Left renal cortex interstitium (tissue), 4 donors: ENCODE measurements around the gene SPATA46. TPM values are rescaled to one million over a fixed set of nuclear protein-coding genes. Genes with fewer than 3 reads are reported as not detected.

ENCODE experiments used
- DNase-seq, 4 donors: peaks; one replicate each; pipeline ENCODE4 v3.0.0-alpha.2; 2013; ENCODE audit warnings: low read depth in 4 of 4, low spot score in 2 of 4, missing footprints in 1 of 4
- polyA plus RNA-seq, 4 donors: library from polyadenylated mRNA; unstranded; fragments of 120-200 nt; gene quantifications; one replicate each; pipeline ENCODE4 v1.2.1, GENCODE V29; 2013; ENCODE audit not compliant: insufficient read length in 4 of 4

Gene SPATA46
- polyA plus RNA-seq, 4 donors = 0.37 to 5.3 (median 1.8) TPM

- no peak for DNase-seq
Observed at GRCh38 chr1:162375463-162375862, 1.2 kb downstream of the SPATA46 start.

GRCh38 chr1:162374406-162374805 is 2.2 kb downstream of the SPATA46 start:
- no peak for DNase-seq

DNA sequence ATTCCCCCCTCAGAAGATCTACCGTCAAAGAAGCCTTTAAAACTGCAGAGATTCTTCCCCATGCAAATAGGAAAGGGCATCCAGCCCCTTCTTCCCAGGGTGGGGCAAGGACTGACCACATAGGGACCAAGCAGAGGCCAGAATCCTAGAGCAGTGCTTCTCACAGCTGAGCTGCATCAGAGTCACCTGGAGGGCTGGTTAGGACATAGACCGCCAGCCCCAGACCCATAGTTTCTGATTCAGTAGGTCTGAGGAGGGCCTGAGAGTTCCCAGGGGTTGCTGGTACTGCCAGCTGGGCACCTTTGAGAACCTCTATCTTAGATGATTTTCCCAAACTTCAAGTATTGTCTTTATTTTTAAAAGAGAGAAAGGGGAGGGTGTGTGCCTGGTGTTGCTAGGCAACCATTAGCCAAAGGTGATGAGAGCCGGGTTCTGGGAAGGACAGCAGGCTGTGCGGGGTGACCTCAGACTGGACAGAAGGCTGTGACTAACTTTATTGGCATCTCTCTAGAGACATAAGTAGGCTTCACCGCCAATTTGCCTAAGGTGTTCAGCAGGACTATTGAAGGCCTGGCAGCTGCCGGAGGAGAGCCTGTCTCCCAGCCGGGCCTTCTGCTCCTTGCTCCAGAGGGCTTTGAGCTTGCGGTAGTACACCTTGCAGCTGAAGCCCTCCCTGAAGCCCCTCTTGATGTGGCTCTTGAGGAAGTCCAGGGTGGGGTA is 3.0 kb downstream of the SPATA46 start:
- DNase-seq = no peak

DNA sequence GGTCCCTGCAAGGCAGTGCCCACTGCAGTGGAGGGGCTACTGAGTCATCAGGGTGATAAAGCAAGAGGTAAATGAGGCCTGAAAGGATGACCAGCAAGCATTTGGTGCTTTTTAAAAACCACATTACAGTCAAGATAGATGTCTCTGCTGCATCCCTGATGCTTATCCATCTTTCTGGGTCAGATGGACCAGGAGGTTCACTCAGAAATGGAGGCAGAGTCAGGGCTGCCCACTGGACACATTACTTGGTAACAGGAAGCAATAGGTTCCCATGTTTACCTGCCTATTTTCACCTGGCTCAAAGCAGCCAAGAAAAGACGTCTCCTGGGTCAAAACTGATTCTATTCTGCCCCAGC is 3.6 kb downstream of the SPATA46 start:
- no peak for DNase-seq

- no peak for DNase-seq
Observed at GRCh38 chr1:162372159-162373071, 4.2 kb downstream of the SPATA46 start.

DNA sequence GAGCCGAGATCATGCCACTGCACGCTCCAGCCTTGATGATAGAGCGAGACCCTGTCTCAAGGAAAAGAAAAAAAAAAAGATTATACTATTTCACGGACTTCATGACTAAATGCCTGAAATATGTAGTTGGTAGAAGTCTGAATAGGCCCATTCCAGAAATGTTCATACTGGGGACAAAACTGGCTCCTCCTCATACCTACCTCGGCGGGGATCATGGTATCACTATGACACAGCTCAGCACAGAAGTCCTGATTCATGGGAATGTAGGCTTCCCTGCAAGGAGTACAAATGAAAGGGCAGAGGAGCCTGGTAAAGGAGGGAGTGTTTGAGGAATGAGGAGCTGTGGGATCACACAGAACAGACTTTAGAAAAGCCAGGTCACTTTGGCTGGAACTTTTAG is 5.0 kb downstream of the SPATA46 start:
- no peak for DNase-seq

GRCh38 chr1:162370721-162371120 is 5.9 kb downstream of the SPATA46 start:
- no peak for DNase-seq

DNA sequence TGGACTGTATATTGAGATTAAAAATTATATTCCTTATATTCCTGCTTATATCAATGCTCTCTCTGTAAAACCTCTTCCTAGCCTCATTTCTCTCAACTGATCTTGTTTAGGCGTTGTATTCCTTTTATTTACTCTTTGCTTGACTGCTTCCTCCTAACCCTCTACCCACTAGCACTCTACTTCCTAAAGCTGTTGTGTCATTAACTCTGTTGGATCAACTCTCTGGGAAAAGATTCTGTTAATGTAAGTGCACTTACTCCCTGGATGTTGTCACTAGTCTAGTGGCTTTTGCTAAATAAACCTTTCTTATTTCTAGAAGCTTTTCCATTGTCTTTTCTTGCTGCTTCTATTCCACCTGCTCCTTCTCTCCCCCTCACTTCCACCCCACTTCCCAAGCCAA is 6.5 kb downstream of the SPATA46 start:
- no peak for DNase-seq

GRCh38 chr1:162369571-162369970 is 7.1 kb downstream of the SPATA46 start:
- DNase-seq = no peak

DNA sequence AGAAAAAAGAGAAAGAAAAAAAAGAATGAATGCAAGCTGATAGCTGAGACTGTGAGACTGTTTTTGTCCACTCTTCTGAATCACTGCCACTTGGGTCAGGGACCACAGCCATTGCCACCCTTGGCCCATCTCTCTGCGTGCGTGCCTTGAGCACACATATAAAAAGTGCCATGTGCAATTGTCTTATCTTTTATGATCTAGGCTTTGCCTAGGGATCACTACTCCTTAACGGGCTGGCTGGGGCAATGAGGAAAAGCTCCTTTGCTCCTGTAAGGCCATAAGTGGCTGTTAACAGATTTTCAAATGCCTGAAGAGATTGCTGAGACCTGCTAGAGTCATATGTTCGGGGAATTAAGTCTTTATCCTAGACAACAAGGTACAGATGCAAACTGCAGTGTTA is 8.2 kb downstream of the SPATA46 start:
- no peak for DNase-seq

- DNase-seq = no peak
Observed at GRCh38 chr1:162367772-162368171, 8.9 kb downstream of the SPATA46 start.

GRCh38 chr1:162367073-162367472 is 9.6 kb downstream of the SPATA46 start:
- no peak for DNase-seq

DNA sequence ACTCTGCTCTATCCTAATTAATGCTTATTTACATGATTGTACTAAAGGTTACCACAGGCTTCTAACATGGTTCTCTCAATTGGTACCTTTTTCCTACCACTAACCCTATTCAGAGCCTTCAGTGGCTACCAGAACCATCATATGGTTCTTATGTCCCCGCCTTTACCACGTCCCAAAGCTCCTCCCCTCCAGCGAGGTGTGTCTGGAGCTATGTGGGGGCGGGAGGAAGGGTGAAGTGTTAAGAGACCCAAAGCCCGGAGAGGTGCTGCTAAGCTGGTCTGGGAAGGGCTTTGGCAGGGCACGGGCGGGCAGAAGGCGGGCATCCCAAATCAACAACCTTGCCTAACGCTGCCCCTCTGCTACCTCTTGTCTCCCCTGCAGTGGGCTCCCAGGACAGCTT is 10.0 kb downstream of the SPATA46 start:
- no peak for DNase-seq

GRCh38 chr1:162366149-162366548 is 10.5 kb downstream of the SPATA46 start:
- DNase-seq = no peak

DNA sequence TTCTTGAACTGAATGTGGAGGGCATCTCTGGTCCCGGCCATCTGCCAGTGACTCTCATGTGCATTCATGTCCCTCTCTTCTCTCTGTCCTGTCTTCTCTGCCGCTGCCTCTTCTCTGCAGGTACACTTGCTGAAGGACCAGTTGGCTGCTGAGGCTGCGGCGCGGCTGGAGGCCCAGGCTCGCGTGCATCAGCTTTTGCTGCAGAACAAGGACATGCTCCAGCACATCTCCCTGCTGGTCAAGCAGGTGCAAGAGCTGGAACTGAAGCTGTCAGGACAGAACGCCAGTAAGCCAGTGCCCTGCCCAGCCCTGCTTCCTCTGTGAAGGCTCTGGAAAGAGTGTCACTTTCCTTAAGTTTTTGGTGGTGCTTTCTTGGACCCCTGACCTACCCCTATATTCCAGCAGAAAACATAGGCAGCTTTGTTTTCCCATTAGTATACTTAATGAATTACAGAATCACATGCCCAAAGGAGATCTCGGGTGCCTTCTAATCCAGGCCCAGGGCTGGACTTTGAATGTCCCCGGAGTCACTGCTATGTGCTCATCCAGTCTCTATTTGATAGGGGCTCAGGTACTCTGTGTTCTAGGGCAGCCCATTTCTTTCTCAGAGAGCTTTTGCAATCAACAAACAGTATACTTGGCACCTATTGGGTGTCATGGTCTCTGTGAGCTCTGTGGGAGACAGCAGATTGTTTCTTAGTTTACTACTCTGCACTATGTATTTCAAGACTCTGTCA is 11.2 kb downstream of the SPATA46 start:
- DNase-seq = no peak

GRCh38 chr1:162364498-162364897 is 12.2 kb downstream of the SPATA46 start:
- no peak for DNase-seq

DNA sequence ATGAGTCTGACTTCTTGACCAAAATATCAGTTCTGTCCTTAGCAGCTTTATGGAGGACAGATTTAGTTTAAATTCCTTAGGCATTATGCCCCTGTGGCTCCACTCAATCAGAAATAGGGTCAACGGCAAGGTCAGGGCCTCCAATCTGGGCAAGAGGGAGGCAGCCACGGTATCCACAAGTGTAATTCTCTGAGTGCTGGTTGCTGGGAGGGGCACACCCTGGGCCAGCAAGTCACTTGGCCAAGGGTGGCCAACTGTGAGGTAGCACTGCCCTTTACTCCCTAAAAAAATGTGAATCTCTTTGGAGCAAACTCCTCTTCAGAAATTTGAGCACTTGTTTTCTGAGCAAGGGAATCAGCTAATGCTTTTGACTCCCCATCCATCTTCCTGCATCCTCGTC is 12.8 kb downstream of the SPATA46 start:
- DNase-seq = no peak

DNA sequence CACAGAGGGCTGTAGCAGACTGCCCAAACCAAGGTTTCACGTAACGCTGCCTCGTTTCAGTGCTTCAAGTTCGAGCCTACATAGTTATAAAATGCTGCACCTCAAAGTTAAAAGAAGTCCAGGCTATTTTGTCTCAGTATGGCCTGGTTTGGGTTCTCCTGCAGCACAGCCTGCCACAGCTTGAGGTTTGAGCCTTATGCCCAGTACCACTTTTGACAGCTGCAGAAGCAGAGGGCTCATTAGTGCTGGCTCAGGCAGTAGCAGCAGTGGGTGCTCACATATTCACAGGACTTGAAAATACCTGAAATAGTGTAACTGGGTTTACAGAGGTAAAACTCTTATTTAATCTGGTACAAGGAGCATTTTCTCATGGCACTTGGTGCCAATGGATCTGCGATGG is 15.3 kb downstream of the SPATA46 start:
- no peak for DNase-seq

DNA sequence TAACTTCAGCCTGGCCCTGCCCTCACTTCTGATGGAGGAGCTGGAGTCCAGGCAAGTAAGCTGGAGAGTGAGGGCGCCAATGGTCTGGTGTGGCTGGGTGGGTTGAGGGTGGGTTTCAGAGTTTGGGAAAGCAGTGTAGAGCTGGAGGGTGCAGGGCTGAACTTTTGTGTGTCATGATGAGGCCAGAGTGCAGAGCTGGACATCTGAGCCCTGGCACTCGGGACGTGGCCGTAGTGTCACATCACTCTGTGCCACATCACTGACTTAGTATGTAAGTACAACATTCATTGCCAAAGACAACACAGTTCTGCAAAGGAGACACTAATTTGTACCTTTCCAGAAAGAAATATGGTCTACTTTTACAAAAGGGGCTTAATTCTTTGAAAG is 15.8 kb downstream of the SPATA46 start:
- DNase-seq = no peak

- no peak for DNase-seq
Observed at GRCh38 chr1:162360237-162360873, 16.3 kb downstream of the SPATA46 start.
